Nephron progenitor cell (in vitro differentiated cells): ENCODE results near the gene GORASP1.
A peak's percentile ranks its signal among the peaks of the same experiment; 100 is the strongest.

Source experiments
- DNase-seq: peaks from one replicate; pipeline ENCODE4 v3.0.0; 2021
- H3K27ac Mint-ChIP-seq: 2 replicates; pipeline ENCODE4 v1.8.0; 2021; ENCODE audit warnings: mild to moderate bottlenecking, moderate library complexity, mixed read lengths
- H3K27me3 Mint-ChIP-seq: 2 replicates; pipeline ENCODE4 v1.8.0; 2021; ENCODE audit warnings: mild to moderate bottlenecking, low read depth, mixed read lengths; ENCODE audit not compliant: poor library complexity
- H3K36me3 Mint-ChIP-seq: 2 replicates; pipeline ENCODE4 v1.8.0; 2021; ENCODE audit warnings: low read depth, mixed read lengths
- H3K4me1 Mint-ChIP-seq: 2 replicates; pipeline ENCODE4 v1.8.0; 2021; ENCODE audit warnings: mixed read lengths
- H3K4me3 Mint-ChIP-seq: 2 replicates; pipeline ENCODE4 v1.8.0; 2021; ENCODE audit warnings: mild to moderate bottlenecking, moderate library complexity, mixed read lengths
- H3K9me3 Mint-ChIP-seq: 2 replicates; pipeline ENCODE4 v1.8.0; 2021; ENCODE audit warnings: mild to moderate bottlenecking, moderate library complexity, mixed read lengths
- TF ChIP-seq, protein P1 (sequence below): fragments of 200-600 bp; sonication (generic); IDR thresholded peaks from 2 replicates; pipeline ENCODE4 v1.5.0; 2021; ENCODE audit warnings: antibody characterized with exemption

The GORASP1 gene

DNA sequence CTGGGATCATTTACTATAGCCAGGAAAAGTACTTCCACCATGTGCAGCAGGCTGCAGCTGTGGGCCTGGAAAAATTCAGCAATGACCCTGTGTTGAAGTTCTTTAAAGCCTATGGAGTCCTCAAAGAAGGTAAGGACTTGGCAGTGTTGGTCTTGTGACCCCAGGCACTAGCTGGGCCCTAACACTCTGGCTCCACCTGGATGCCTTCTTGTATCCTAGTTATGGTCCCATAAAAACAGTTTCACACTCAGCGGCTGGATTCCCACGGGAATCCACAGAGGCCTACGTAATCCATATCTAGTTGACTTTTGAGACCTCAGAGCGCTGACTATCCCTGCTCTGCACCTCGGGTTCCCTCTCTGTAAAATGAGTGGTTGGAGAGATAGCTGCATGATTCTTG lies 1.7 kb upstream of the GORASP1 start:
- TF ChIP-seq, protein P1, sequence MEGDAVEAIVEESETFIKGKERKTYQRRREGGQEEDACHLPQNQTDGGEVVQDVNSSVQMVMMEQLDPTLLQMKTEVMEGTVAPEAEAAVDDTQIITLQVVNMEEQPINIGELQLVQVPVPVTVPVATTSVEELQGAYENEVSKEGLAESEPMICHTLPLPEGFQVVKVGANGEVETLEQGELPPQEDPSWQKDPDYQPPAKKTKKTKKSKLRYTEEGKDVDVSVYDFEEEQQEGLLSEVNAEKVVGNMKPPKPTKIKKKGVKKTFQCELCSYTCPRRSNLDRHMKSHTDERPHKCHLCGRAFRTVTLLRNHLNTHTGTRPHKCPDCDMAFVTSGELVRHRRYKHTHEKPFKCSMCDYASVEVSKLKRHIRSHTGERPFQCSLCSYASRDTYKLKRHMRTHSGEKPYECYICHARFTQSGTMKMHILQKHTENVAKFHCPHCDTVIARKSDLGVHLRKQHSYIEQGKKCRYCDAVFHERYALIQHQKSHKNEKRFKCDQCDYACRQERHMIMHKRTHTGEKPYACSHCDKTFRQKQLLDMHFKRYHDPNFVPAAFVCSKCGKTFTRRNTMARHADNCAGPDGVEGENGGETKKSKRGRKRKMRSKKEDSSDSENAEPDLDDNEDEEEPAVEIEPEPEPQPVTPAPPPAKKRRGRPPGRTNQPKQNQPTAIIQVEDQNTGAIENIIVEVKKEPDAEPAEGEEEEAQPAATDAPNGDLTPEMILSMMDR: no peak
- Mint-ChIP-seq H3K9me3 (no peaks in the 10 kb centered on the region), H3K4me3 (peak overlapping the region; percentile 94), H3K36me3 (peaks cover 4% of the 10 kb centered on the region), H3K4me1 (peaks cover 41% of the 10 kb centered on the region), H3K27me3 (peaks cover 3% of the 10 kb centered on the region), H3K27ac (no peak overlapping the region)
- DNase-seq: no peak

DNA sequence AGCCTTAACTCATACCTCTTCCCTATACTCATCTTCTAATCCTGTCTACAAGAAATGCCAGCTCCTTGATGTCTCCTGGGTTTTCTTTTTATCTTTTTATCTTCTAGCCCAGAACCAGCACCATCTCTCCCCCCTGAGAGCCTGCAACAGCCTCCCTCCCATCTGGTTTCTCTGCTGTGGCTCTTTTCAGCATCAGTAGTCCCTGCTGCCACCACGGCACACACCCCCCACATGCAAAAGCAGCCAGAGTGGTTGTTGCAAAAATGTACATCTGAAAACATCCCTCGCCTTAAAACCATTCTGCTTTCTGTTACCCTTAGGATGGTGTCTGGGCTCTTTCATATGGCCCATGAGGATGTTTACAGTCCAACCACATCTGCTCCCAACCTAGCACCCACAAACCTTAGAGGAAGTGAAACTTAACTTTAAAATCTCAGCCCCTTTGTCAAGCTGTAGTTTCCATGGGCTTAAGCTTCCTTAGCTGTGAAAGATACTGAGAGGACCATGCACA lies 828 bp upstream of the GORASP1 start:
- peaks cover 47% of the 10 kb centered on the region for H3K4me1 Mint-ChIP-seq
- H3K9me3 Mint-ChIP-seq: no peaks in the 10 kb centered on the region
- TF ChIP-seq, protein P1: no peak
- H3K27ac Mint-ChIP-seq: no peak overlapping the region
- peak overlapping the region; percentile 94 for H3K4me3 Mint-ChIP-seq
- no peak for DNase-seq
- peaks cover 4% of the 10 kb centered on the region for H3K36me3 Mint-ChIP-seq
- H3K27me3 Mint-ChIP-seq: peaks cover 1% of the 10 kb centered on the region

DNA sequence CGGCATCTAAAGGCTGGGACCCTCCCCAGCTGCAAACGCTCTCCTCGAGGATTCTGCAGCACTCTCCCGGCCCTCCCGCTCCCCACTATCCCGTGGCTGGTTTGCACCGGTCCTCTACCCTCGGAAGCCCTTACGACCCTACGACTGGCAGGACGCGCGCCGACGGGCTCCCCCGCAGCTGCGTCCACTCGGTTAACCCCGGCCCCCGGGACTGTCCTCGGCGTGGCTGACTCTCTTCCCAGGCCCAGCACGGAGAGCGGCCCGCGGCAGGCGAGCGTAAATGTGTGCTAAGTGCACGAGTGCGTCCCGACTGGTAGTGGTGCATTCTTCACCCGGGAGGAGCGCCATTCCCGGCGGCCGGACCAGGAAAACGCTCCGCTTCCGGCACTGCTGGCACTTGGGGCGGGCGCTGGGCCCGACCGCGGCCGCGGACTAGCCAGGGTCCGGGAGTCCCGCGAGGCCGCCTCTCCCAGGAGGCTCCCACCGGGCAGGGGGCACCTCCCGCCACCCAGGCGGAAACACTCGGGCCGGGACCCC lies 508 bp downstream of the GORASP1 start:
- TF ChIP-seq, protein P1: no peak
- H3K27me3 Mint-ChIP-seq: no peaks in the 10 kb centered on the region
- H3K36me3 Mint-ChIP-seq: peaks cover 4% of the 10 kb centered on the region
- peak overlapping the region; percentile 95 for H3K4me3 Mint-ChIP-seq
- peaks cover 50% of the 10 kb centered on the region for H3K4me1 Mint-ChIP-seq
- H3K9me3 Mint-ChIP-seq: no peaks in the 10 kb centered on the region
- peak overlapping the region; percentile 91 for H3K27ac Mint-ChIP-seq
- DNase-seq: peak; percentile 70

DNA sequence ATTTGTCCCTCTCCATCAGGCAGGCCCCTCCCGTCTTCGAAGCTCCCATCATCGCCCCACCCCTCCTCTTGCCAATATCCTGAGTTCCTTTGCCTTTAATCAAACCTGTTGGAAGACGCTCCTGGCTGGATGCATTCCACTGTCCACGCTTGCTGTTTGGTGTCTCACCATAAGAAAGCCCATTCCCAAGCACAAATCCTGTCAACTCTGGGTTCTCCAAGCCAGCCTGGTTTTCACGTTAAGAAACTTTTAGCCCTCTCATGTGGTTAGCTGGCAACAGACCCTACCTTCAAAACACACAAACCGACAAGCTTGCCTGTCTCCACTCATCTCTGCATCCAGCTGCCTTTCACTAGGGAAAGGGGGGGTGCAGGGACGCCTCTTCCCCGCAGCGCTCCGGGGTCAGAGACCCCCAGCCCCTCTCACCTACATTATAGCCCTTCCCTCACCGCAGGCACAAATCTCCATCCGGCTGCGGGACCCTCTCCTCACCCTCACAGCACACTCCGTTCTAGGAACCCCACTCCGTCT lies 1.1 kb downstream of the GORASP1 start:
- H3K36me3 Mint-ChIP-seq: peaks cover 4% of the 10 kb centered on the region
- H3K4me1 Mint-ChIP-seq: peaks cover 50% of the 10 kb centered on the region
- peak overlapping the region; percentile 95 for H3K4me3 Mint-ChIP-seq
- H3K9me3 Mint-ChIP-seq: no peaks in the 10 kb centered on the region
- TF ChIP-seq, protein P1: no peak
- H3K27ac Mint-ChIP-seq: peak overlapping the region; percentile 91
- H3K27me3 Mint-ChIP-seq: no peaks in the 10 kb centered on the region
- DNase-seq: no peak

DNA sequence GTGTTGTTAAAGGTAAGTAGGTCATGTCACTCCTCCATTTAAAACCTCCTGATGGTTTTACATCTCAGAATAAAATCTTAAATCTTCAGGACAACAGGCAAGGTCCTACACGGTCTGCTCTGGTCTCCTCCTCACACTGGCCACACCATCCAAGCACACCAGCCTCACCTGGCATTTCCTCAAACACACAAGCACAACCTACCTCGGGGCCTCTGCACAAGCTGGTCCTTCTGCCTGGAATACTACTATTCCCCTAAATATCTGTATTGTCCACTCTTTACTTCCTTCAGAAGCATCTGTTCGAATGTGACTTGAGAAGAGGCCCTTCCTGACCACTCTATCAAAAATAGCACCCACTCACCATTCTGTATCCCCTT lies 1.8 kb downstream of the GORASP1 start:
- Mint-ChIP-seq H3K9me3 (no peaks in the 10 kb centered on the region), H3K4me3 (peak overlapping the region; percentile 95), H3K36me3 (peaks cover 4% of the 10 kb centered on the region), H3K27me3 (no peaks in the 10 kb centered on the region), H3K27ac (peak overlapping the region; percentile 91), H3K4me1 (peaks cover 50% of the 10 kb centered on the region)
- TF ChIP-seq, protein P1: no peak
- no peak for DNase-seq
